Prostate gland (tissue), 2 donors: Measurements from ENCODE around the gene CCNI2. TPM values are rescaled to one million over a fixed set of nuclear protein-coding genes. Genes with fewer than 3 reads are reported as not detected.

Experiments used
- DNase-seq: peaks from one replicate; pipeline ENCODE4 v3.0.0-alpha.2; 2019; ENCODE audit warnings: low spot score
- H3K27ac ChIP-seq, 2 donors: fragments of 200-600 bp; sonication (generic); 2 replicates each; pipeline ENCODE4 v1.5.1; 2017 to 2019
- H3K27me3 ChIP-seq: fragments of 200-600 bp; sonication (generic); replicated peaks from 2 replicates; pipeline ENCODE4 v1.5.1; 2019; ENCODE audit not compliant: insufficient read depth
- H3K36me3 ChIP-seq, 2 donors: fragments of 200-600 bp; sonication (generic); 1 replicate in 1 of 2; 2 replicates in 1 of 2; pipeline versions ENCODE4 v1.5.1 to v1.8.1; 2017 to 2019
- H3K4me1 ChIP-seq: fragments of 200-600 bp; sonication (generic); replicated peaks from 2 replicates; pipeline ENCODE4 v1.5.1; 2019
- H3K4me3 ChIP-seq, 2 donors: fragments of 200-600 bp; sonication (generic); 2 replicates each; pipeline ENCODE4 v1.5.1; 2017 to 2019
- H3K9me3 ChIP-seq: fragments of 200-600 bp; sonication (generic); 2 replicates; pipeline ENCODE4 v1.5.1; 2017
- CTCF ChIP-seq, 4 experiments: fragments of 200-600 bp in 2 of 4; fragments of 450-650 bp in 2 of 4; sonication (generic) in 2 of 4; IDR thresholded peaks; 1 replicate in 3 of 4; 2 replicates in 1 of 4; pipeline ENCODE4 v1.5.1; 2016 to 2019; ENCODE audit warnings: antibody characterized with exemption in 4 of 4, mild to moderate bottlenecking in 2 of 4, moderate library complexity in 2 of 4
- POLR2A ChIP-seq: fragments of 450-650 bp; IDR thresholded peaks from one replicate; pipeline ENCODE4 v1.6.1; 2016; ENCODE audit warnings: antibody characterized with exemption, mild to moderate bottlenecking
- POLR2AphosphoS5 ChIP-seq: sonication (generic); formaldehyde crosslinking; IDR thresholded peaks from one replicate; pipeline ENCODE4 v1.6.1; 2017; ENCODE audit warnings: antibody characterized with exemption
- WGBS: methylation state at CpG from one replicate; pipeline ENCODE4 v1.1.5; 2018; 5-methylcytosine and 5-hydroxymethylcytosine counted together
- intact Hi-C: fragments of 100-400 bp; cut with DNase I; formaldehyde crosslinking; loops from one replicate; pipeline ENCODE4 v1.14.2; 2022
- total RNA-seq, 2 donors: library from RNA; depleted of rRNA; stranded (reverse); fragments of >200 nt; gene quantifications; one replicate each; pipeline ENCODE4 v1.1.0, GENCODE V29; 2016

CCNI2 gene
- total RNA-seq, 2 donors from 2014 or later, result 5.9 TPM; not detected in 1

GRCh38 chr5:132785365-132785764 is 38.1 kb downstream of the CCNI2 start:
- H3K9me3 ChIP-seq, result no peaks in the 10 kb centered on the region
- no peak overlapping the region for H3K27ac ChIP-seq
- intact Hi-C loops, result no loop called here
- 75% methylated on average over 5 of the region's 5 CpGs for WGBS
- DNase-seq, result no peak
- no peaks in the 10 kb centered on the region for H3K27me3 ChIP-seq
- H3K36me3 ChIP-seq, result no peaks in the 10 kb centered on the region
- H3K4me3 ChIP-seq, result no peak overlapping the region
- TF ChIP-seq CTCF (IDR thresholded peaks at IDR 0.05), result no peak
- TF ChIP-seq POLR2AphosphoS5, result no peak
- TF ChIP-seq POLR2A, result no peak
- H3K4me1 ChIP-seq, result no peaks in the 10 kb centered on the region

GRCh38 chr5:132785864-132786263 is 38.6 kb downstream of the CCNI2 start:
- no peak for DNase-seq
- Histone ChIP-seq H3K9me3 (no peaks in the 10 kb centered on the region), H3K27me3 (no peaks in the 10 kb centered on the region), H3K36me3 (no peaks in the 10 kb centered on the region), H3K27ac (no peak overlapping the region), H3K4me1 (no peaks in the 10 kb centered on the region), H3K4me3 (no peak overlapping the region)
- 90% methylated on average over 4 of the region's 4 CpGs for WGBS
- TF ChIP-seq POLR2AphosphoS5, result no peak
- TF ChIP-seq POLR2A, result no peak
- intact Hi-C loops, result no loop called here

- intact Hi-C loops, result no loop called here
- TF ChIP-seq POLR2A, result no peak
- TF ChIP-seq CTCF (IDR thresholded peaks at IDR 0.05), result no peak
- TF ChIP-seq POLR2AphosphoS5, result no peak
- Histone ChIP-seq H3K27me3 (no peaks in the 10 kb centered on the region), H3K27ac (no peak overlapping the region), H3K4me3 (no peak overlapping the region), H3K36me3 (no peaks in the 10 kb centered on the region), H3K9me3 (no peaks in the 10 kb centered on the region), H3K4me1 (no peaks in the 10 kb centered on the region)
- 100% methylated on average over 1 of the region's 1 CpG for WGBS
- DNase-seq, result no peak
Observed at GRCh38 chr5:132787076-132787475, 39.9 kb downstream of the CCNI2 start.

GRCh38 chr5:132788508-132788907 is 41.3 kb downstream of the CCNI2 start:
- WGBS, result 95% methylated on average over 1 of the region's 1 CpG
- Histone ChIP-seq H3K27ac (no peak overlapping the region), H3K9me3 (no peaks in the 10 kb centered on the region), H3K27me3 (no peaks in the 10 kb centered on the region), H3K36me3 (no peaks in the 10 kb centered on the region), H3K4me3 (no peak overlapping the region), H3K4me1 (no peaks in the 10 kb centered on the region)
- intact Hi-C loops, result no loop called here
- no peak for DNase-seq
- no peak for TF ChIP-seq POLR2AphosphoS5
- no peak for TF ChIP-seq POLR2A
- TF ChIP-seq CTCF (IDR thresholded peaks at IDR 0.05), result no peak

- no peak overlapping the region for H3K27ac ChIP-seq
- intact Hi-C loops, result no loop called here
- no peak for DNase-seq
- H3K9me3 ChIP-seq, result no peaks in the 10 kb centered on the region
- no peaks in the 10 kb centered on the region for H3K36me3 ChIP-seq
- H3K27me3 ChIP-seq, result no peaks in the 10 kb centered on the region
- no peaks in the 10 kb centered on the region for H3K4me1 ChIP-seq
- 77% methylated on average over 8 of the region's 8 CpGs for WGBS
- no peak overlapping the region for H3K4me3 ChIP-seq
- TF ChIP-seq POLR2A (no peak), POLR2AphosphoS5 (no peak), CTCF (IDR thresholded peaks at IDR 0.05) (no peak)
Observed at GRCh38 chr5:132788990-132789886, 42.0 kb downstream of the CCNI2 start.
